Ramos (cell line): ENCODE results near the gene SPATA4.
"Not testable (repeated sequence)": the region's sequence is repeated elsewhere in the genome, so short reads cannot be mapped to it uniquely, and the experiment has no call there.

Source experiments
- in situ Hi-C: fragments of 300-500 bp; cut with MboI; formaldehyde crosslinking; loops from one replicate; pipeline ENCODE4 v1.14.3; 2022; ENCODE audit warnings: low sequenced_read_pairs; ENCODE audit not compliant: unreplicated experiment

SPATA4 gene

DNA sequence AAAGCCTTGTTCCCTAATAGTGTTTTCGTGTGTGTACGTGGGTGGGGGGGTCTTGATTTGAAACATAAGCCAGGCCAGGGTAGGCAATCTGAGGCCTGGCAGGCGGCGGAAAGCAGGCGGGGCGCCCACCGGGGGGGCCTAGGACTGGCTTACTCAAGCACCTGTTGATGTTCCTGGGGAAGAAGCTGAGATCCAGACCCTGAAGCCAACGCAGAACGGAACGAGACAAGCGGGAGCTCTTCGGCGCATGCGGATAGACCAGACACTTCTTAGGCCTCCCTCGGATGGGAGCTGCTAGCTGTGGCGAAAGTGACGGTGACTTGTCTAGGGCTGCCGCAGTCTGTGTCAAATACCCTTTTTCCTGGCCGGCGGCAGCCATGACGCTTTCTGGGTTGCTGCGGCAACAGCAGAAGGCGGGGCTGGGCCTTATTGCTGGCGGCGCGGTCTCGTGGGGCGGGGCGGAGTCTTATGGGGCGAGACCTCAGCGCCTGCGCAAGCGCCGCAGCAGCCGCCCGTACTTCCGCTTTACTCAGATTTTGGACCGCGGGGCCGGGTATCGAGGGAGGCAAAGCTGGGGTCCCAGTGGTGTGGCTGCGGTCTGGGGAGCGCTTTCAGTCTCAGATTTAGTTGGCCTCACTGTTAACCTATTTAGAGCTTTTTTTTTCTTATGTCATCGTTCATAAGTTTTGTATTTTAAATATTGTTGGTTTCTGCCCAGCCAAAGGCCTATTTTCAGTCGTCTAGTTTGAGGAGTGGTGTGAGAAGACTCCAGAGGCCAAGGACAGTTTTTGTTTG, at the start of gene SPATA4:
SPATA4 (minus strand) TSS at position 402 of the 795 bp plus-strand sequence; CDS start at position 379, 23 bp downstream.
- in situ Hi-C loops, result no loop called here

GRCh38 chr4:176242764-176243347, 47.5 kb upstream of the SPATA4 start:
- in situ Hi-C loops, result no loop called here

DNA sequence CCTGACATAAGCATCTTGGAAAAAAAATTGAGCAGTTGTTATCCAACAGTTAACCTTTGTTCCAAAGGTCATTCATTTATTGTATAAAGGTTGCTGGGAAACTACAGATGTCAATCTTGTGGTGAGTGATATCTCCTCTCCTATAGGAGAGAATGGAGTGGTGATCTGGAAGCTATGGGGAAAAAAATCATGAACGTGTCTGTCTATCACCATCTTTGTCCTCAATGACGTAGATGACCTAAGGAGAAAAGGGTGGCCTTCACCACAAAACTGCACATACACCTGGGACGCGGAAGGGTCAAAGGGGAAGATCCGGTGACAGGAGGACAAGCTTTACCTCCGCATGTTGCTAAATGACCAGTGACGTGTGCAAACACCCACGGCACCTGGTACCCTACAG, 46.3 kb upstream of the SPATA4 start:
- in situ Hi-C loops, result no loop called here

- in situ Hi-C loops, result no loop called here
These were observed 43.4 kb upstream of the SPATA4 start for GRCh38 chr4:176238826-176239225.

DNA sequence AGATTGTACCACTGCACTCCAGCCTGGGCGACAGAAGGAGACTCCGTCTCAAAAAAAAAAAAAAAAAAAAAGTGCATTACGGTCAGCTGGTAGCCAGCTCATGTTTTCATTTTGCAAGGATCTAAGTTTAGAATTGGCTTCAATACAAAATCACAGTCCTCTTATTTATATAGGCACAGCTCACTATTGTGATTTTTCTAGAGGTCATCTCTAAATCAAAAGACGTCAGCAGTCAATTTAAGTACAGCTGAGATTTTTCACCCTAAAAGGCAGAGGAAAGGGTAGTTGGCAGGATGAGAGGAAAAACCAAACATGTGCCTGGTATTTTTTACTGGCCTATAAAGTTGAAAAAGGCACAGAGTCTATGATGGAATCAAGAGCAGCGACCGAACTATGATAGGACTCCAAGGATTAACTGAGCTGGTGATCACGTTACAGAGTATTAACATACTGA, 42.8 kb upstream of the SPATA4 start:
- in situ Hi-C loops, result no loop called here

DNA sequence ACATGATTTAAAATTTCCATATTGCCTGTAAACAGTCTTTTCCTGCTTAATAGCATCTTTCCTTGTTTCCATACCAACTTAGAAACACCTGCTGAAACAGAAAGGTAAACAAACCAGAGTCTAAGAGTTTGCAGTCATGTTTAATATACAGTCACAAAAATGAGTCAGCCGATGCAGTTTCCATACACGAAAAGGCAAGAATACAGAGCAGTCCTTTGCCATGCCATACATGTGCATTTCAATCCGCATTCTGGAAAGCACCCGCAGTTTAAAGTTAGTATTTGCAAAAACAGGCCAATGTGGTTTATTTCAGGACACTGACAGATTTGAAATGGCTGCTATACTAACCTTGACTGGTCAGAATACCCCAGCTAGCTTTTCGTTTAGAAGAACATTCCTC, 41.6 kb upstream of the SPATA4 start:
- in situ Hi-C loops, result no loop called here

DNA sequence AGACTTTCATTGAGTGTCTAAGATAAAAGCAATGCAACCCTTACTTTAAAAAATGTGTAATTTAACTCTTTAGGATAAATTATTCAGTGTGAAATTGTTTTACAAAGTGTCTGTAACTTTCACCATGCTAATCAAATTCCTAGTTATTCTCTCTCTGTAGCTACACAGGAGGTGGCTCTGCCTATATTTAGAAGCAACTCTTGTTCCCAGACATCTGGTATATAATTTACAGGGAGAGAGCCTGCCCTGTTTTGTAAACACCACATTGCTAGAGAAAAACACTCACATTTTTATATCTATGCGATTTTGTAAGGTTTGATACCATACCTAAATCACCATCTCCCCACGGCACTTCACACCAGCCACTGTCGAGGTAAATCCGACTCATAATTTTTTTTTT, 35.5 kb upstream of the SPATA4 start:
- in situ Hi-C loops, result no loop called here

DNA sequence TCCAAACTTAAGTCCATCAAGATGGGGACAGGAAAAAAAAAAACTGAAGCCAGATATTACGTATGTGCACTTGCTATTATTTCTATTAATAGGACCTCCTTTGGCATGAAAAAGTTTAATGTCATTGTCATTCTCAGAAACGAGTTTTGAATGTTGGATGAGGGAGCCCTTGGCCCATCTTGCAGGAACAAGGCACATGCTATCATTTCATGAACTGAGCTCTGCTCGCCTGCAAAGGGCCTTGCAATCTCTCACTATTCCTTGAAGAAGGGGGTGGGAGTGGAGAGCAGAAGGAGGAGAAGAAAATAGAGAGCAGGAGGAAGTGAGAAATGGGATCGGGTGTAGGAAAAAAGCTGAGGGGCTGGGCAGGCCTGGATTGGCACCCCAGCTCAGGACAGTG, 34.3 kb upstream of the SPATA4 start:
- in situ Hi-C loops, result no loop called here

DNA sequence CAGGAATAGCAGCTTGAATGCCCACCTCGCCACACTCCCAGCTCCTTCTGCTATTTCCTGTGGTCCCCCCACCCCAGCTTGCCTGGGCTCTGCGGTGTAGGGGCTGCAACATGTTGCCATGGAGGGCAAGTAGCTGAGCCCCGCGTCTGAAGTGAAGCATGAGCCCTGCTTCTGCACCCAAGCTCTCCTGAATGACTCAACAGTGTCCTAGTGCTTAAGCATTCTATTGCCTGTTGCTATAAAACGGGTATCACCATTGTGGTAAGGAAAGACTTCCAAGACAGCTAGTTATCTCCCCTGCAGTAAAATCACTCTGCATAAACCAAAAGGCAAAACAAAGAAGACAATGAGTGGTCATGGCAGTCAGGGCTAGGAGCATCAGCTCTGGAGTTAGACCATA, 31.4 kb upstream of the SPATA4 start:
- in situ Hi-C loops, result no loop called here

- in situ Hi-C loops, result no loop called here
These were observed 28.2 kb upstream of the SPATA4 start for GRCh38 chr4:176223561-176223960.

DNA sequence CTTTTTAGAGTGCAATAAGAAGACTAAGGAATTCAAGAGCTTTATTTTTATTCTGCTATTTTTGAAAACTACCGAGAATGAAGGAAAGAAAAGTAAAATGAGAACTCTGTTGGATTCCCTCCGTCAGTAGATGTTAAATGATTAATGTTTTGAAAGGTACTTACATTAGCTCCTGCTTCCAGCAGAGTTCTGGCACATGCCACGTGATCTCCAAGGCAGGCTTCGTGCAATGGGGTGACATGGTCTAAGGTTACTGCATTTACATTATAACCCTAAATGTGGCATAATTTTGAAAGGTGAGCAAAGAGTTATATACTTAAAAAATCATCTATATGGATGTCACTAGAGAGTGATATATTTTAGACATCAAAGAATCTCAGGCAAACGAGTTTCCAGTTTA, 26.8 kb upstream of the SPATA4 start:
- in situ Hi-C loops, result no loop called here

DNA sequence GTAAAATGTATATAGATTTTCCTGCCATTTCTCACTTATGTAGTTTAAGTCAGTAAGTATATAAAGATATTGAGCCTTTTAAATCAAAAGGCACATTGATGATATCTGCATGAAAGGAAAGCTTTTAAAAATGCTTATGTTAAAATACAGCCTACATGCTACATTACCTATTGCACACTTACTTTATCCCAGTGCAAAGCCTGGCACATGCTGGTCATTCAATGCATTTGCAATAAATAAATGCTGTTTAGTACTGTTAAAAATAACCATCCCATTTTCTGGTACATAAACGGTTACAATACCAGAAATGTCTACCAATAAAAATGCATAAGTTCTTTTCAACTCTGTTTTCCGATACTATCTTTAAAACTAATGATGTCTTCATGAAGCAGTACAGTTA, 22.1 kb upstream of the SPATA4 start:
- in situ Hi-C loops, result no loop called here

DNA sequence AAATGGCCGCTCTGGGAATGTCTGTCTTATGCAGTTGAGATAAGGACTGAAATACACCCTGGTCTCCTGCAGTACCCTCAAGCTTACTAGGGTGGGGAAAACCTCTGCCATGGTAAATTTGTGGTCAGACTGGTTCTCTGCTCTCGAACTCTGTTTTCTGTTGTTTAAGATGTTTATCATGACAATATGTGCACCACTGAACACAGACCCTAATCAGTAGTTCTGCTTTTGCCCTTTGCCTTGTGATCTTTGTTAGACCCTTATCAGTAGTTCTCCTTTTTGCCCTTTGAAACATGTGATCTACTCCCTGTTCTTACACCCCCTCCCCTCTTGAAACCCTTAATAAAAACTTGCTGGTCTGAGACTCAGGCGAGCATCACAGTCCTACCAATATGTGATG, 17.0 kb upstream of the SPATA4 start:
- in situ Hi-C loops, result not testable (repeated sequence)

DNA sequence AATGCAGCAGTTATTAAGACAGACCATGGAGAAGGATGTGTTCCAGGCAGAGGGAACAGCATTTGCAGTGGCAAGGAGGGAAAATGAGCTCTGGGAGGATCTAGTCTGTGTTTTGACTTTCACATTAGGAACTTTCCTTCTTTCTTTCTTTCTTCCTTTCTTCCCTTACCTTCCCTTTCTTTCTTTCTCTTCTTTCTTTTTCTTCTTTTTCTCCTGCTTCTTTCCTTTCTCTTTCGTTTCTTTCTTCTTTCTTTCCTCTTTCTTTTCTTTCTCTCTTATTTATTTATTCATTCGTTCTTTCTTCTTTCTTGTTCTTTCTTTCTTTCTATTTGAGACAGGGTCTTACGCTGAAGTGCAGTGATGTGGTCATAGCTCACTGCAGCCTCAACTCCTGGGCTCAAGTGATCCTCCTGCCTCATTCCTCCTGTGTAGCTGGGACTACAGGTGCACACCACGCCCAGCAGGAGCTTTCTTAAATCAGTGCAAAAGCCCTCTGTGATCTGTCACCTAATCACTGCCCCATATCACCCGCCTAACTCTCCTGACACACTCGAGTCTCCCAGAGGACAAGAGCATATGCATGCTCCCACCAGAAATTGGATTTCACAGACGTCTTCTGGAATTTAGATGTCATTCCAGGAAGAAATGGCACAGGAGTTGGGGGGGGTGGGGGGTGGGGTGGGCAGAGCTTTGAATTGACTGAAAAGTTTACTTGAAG, 15.4 kb upstream of the SPATA4 start:
- in situ Hi-C loops, result no loop called here

- in situ Hi-C loops, result no loop called here
These were observed 14.7 kb upstream of the SPATA4 start for GRCh38 chr4:176210101-176210500.

- in situ Hi-C loops, result no loop called here
These were observed 14.2 kb upstream of the SPATA4 start for GRCh38 chr4:176209535-176209934.

DNA sequence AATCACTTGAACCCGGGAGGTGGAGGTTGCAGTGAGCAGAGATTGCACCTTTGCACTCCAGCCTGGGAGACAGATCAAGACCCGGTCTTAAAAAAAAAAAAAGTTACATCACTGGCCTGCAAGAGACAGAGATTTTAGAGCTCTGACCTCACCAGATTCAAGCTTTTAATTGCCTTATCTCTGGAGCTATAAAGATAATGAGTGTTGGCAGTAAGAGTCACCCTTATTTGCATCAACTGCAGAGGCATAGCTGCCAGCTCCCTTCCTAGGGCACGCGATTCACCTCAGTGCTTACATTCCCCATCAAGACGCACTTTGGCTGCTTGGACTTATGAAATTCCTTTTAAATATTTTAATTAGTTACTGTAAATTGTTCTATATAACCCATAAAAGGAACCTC, 12.5 kb upstream of the SPATA4 start:
- in situ Hi-C loops, result no loop called here

GRCh38 chr4:176205299-176205698, 9.9 kb upstream of the SPATA4 start:
- in situ Hi-C loops, result no loop called here

DNA sequence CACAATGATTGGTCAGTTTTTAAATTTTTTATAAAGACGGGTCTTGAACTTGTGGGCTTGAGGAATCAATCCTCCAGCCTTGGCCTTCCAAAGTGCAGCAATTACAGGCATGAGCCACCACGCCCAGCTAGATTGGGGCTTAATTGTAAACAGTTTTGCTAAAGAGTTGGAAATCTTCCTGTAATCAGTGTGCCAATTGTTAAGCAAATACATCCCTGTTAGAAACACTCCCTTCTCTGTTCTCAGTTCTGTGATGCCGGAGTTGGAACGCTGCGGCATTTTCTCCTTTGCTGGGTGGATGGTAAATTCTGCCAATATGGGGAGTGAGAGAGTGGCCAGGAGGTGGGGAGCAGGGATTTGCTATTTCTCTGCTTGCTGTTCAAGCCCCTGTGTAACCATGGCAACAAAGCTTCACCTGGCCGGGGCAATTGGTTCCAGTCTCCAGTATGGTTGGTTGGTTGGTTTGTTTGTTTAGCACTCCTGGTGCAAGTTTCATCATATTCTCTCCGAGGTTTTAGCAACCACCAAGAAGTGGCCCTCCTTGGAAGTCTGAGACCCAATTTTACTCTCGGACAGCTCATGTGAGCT, 3.0 kb upstream of the SPATA4 start:
- in situ Hi-C loops, result no loop called here

DNA sequence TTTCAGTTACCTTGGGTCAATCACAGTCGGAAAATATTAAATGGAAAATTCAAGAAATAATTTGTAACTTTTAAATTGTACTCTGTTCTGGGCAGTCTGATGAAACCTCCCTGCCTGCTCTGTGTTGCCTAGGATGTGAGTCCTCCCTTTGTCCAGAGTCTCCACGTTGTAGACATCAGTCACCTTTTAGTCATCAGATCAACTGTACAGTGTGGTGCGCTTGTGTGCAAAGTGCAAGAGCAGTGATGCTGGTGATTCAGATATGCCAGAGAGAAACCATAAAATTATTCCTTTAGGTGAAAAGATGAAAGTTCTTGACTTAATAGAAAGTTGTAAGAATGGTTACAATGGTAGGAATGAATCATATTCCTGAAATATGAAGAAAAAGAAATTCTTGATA, 1.4 kb downstream of the SPATA4 start:
- in situ Hi-C loops, result no loop called here

- in situ Hi-C loops, result no loop called here
These were observed 2.3 kb downstream of the SPATA4 start for GRCh38 chr4:176193126-176193525.
